GM18519 (cell line): Measurements from ENCODE around the gene MGAT5.

ENCODE experiments used
- ATAC-seq: cut with Tn5 transposase; IDR thresholded peaks from one replicate; pipeline ENCODE4 v1.9.1; 2021; ENCODE audit warnings: mild to moderate bottlenecking, moderate library complexity; ENCODE audit not compliant: unreplicated experiment, low FRiP score

Gene MGAT5

DNA sequence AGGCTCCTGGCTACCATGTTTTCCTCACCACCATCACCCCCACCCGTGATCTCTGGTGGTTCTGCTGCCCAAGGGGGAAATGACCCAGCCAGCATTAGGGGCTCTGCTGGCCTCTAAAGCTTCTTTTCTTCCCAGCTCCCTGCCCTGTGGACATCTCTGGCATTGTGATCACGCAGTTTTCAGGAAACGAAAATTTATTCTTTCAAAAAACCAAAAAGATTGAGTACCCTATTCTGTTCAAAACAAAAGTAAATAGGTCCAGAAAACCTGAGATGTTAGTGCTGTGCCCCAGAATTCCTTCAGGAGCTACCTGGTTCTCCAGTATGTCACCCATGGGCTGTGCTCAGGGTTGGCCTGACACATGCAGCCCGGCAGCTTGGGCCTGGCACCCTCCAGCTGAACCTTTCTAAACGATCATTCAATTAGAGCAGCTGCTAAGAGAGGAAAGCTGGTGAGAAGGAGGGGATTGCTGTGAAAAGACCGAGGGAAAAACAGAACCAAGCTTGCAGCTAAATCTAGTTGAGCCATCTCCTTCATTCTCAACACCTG, 157.5 kb downstream of the MGAT5 start:
- no peak for ATAC-seq

DNA sequence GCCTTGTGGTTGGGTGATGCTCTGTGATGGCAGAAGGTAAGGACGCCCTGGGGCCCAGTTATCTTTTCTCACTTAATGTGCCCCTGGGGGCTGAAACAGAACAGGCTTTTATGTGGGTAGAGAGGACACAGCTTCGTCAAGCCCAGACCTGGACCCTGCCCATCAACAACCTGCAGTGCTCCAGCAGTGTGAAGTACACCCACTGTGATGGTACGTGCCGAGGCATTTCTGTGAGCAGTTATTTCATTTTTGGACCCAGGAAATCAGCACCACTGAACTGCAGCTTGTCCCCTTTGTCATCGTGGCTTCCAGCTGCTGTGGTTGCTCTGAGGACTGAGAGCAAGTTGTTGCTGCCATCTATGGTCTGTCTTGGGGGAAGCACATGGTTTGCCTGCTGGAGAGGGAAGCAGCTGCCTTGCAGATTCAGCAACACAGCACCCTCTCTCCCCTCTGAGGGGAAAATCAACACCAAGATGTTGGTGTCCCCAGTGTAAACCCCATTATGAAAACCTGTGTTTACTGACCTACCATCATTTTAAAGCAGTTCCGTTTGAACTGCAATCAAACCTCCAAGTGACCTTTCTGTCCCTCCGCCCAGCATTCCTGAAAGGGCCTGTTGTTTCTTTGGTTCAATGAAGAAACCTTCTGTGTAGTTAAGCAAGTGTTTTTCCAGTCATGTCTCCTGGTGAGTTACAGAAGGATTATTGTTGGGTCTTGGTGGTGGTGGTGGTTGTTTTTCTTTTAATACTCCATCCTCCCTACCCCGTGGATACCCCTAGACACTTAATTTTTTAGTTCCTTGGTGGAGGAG, 158.2 kb downstream of the MGAT5 start:
- peak; percentile 94 for ATAC-seq

DNA sequence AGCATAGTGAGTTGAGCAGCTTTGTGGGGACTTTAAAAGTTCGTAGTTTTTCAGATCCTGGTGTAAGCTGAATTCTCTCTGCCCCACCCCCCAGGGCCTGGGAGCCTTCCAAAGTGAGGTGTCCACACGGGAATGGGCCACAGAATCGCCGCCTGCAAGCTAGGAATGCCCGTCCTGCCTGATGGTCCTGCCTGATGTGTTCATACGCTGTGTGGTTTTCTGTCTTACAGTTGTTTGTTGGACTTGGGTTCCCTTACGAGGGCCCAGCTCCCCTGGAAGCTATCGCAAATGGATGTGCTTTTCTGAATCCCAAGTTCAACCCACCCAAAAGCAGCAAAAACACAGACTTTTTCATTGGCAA, 158.7 kb downstream of the MGAT5 start:
- no peak for ATAC-seq

DNA sequence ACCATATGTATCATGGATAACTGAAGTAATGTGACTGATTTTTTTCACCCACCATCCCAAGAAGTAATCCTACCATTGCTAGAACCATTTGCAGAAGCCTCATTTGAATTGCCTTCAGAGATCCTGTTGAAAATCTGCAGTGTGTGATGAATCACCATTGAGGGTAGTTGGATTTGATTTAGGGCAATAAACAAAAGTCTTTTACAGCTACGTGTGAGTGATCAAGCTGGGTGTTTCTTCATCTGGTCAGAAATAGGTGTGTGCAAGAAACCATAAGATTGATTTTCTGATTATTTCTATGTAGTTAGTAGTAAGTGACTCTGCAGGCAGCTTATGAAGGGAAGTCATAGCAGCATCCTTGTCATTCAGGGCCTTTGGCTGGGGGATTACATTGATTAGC, 159.6 kb downstream of the MGAT5 start:
- no peak for ATAC-seq

DNA sequence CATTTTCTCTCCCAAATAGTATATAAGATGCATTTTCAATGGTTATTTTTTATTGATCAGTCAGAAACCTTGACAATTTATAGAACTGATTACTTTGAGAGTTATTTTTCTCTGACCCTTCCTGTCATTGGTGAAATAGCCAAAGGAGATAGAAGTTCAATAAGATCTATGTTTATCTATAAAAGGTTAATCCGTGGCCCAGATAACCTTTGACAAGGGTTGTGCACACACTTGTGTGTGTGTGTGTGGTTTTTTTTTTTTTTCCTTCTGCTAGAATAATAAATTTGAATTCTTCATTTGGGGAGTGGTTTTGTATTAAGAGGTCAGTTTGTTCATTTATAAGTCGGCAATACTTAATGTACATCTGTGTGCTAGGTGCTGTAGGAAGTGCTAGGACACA, 160.0 kb downstream of the MGAT5 start:
- no peak for ATAC-seq

DNA sequence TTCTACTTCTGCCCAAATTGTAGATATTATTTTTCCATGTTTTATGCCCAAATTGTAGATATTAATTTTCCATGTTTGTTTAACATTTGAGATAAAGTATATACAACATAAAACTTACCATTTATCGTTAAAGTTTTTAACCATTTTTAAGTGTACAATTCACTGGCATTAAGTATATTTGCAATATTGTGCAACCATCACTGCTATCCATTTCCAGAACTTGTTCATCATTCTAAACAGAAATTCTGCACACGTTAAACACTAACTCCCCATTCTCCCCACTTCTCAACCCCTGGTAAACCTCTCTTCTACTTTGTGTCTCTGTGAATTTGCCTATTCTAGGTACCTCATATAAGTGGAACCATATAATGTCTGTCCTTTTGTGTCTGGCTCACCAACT, 162.1 kb downstream of the MGAT5 start:
- ATAC-seq = no peak

DNA sequence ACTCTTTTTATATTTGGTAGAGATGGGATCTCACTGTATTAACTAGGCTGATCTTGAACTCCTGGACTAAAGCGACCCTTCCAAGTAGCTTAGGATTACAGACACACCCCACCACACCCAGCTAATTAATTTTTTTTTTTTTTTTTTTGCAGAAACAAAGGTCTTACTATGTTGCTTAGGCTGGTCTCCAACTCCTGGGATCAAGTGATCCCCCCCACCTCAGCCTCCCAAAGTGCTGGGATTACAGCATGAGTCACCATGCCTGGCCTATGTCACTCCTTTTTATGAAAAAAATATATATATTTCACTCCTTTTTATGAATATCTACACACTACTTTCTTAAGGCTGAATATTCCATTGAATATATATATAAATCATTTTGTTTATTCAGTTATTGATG, 162.8 kb downstream of the MGAT5 start:
- no peak for ATAC-seq

DNA sequence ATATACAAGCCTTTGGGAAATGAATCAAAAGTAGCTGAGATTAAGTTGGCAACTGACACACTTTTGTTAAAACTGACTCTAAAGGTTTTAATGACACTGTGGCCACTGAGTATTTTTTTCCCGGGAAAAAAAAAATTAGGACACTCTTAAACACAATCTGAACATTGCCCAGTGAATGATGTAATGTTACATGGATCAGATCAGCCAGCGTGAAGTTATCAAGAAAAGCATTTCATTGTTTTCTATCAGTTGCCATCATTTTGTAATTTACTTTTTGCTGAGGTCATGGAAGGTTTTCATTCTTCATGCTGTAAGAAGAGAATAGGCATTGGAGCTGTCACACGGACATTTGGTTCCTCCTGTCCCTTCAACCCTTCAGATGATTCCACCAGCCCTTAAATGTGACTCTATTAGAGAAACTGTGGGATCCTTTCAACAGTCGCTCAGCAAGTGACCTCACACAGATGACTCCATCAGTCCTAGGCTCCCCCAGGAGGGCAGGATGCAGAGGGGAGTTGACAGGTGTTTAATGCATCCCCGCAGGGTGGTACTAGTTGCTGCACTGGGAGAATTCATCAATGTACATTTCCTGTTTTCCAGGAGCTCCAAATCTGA, 164.2 kb downstream of the MGAT5 start:
- no peak for ATAC-seq

DNA sequence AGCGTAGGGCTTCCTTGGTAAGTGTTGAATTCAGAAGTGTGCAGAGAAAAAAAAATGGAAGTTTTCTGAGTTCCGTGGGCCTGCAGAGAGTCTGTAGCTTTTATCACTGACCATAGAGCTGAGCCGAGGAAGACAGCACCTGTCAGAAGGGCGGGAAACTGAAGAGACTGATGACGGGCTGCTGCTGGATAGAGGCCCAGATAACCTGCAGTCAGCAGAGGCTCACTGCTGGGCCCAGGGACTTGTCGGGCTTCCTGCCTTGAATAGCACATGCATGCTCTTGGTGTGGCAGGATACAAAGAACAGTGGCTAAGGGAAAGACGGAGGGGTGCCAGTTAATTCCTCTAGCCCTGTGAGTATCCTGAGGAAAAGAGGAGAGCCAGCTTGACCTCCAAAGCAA, 166.4 kb downstream of the MGAT5 start:
- ATAC-seq = no peak

DNA sequence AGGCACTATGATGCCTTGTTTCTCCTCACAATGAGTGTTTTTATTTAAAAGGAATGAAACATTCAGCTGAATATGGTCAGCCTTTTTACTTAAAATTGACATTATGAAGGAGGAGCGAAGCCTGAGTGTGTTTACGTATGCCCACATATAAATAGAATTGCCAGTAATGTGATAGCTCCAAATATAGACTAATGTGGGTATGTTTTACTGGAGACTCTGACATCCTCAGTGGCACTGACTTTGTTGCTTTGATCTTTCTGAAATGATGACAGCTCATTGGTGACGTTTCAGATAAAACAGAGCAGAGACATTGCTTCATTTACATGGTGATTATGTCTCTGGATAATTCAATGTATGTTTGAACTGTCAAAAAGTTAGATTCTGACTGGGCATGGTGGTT, 167.0 kb downstream of the MGAT5 start:
- ATAC-seq = no peak

DNA sequence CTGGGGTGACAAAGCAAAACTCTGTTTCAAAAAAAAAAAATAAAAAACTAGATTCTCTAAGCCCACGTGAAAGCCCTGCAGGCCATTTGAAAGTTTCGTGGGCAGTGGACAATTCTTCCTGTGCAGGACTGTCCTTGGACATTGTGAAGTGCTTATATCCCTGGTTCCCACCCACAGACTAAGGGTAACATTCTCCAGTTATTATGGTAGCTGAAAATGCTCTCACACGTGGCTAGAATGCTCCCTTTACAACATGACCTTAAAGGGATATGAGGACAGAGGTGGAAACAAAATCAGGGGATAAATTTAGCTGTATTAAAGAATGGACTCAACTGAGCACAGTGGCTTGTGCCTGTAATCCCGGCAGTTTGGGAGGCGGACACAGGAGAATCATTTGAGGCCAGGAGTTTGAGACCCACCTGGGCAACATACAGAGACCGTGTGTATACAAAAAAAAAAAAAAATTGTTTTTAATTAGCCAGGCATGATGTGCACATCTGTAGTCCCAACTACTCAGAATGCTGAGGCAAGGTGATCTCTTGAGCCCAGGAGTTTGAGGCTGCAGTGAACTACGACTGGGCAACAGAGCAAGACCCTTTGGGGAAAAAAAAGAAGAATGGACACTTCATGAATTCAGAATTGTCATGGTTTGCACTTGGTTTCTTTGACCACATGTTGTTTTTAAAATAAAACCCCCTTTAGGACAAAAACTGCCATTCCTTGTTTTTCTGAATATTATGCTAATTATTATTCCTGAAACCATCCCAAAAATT, 167.9 kb downstream of the MGAT5 start:
- no peak for ATAC-seq

DNA sequence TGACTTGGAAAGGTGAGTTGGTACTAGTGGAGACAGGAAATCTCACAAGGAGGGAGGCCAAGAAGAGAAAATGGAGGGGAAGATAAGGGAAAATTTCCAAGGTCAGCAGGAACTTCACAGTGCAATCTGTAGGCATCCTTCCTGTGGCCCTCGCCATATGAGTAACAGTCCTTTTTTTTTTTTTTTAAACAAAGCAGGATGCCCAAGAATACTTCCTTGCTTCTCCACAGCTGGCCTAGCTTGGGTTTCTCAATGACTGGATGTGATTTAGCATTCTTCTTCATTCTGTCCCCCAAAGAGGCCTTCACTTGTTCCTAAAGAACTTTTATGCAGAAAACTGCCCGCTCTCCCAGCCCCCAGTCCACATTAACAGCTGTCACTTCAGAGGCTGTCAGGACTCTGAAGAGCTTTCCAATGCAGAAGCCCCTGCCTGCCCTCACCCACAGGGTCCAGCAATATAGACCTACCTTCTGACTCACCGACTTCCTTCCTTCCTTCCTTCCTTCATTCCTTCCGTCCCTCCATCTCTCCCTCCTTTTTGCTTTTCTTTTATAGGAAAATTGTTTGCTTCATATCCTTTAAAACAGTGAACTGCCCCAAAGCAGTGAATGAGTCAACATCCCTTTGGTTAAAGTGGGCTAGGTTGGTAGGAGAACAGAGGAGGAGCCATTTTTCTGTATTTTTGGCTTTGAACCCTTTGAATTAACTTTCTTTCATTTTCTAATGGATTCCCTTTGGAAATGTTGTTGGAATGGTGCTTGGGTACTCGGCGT, 172.0 kb downstream of the MGAT5 start:
- no peak for ATAC-seq

DNA sequence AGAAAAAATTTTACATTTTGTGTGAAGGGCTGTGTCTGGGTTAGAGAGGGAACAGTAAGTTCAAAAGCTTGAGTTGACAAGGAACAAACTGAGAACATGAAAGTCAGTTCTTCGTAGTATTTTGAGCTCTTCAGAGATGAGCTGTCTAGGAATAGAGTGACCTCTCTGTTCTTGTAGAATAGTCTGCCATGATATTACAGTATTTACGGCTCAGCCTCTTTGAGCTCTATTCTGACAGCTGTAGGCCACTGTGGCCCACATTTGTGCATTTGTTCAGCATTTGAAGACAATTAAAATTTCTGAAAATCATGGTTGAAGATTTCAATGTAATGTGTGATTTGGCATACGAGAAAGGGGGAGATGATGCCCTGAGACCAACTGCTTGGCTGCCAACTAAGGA, 172.8 kb downstream of the MGAT5 start:
- ATAC-seq = no peak

DNA sequence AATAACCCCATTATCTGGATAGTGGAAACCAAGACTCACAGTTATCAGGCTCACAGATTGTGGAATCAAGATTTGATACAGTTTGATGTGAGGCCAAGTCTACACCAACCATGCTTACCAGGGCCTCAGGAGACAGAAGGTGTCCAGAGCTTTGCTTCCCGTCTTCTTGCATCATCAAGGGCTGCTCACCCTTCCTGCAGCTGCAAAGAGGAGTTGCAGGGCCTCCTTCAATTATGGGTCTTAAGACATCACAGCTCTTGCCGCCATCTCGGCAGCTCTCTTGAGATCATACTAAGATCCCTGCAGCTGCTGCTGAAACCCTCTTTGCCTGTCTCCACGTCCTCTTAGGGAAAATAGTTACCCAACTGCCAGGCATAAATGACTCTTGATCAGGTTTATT, 176.0 kb downstream of the MGAT5 start:
- ATAC-seq = no peak

DNA sequence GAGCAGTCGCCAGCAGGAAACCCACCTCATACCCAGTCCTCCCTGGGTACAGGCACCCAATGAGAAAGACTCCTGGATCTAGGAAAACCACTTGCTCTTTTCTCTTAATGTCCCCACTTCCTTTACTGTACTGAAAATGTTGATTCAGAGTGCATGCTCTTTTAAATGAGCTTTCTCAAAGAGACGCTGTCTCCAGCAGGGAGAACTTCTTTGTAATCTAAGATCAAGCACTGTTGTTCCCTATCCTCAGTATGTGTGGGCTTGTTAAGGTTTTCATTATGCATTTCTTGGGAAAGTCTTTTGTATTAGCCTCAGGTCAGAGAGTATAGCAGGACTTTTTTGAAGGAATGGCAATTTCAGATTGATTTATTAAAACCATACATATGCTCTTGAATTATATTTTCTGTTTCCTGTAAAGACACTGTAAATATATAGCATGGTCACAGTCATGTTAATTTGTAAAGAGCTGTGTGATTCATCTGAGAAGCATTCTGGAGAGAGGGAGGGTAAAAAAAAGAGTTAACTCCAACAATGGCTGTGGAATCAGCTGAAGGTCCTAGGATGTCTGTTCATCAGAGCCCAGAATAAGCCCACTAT, 178.1 kb downstream of the MGAT5 start:
- ATAC-seq = no peak

DNA sequence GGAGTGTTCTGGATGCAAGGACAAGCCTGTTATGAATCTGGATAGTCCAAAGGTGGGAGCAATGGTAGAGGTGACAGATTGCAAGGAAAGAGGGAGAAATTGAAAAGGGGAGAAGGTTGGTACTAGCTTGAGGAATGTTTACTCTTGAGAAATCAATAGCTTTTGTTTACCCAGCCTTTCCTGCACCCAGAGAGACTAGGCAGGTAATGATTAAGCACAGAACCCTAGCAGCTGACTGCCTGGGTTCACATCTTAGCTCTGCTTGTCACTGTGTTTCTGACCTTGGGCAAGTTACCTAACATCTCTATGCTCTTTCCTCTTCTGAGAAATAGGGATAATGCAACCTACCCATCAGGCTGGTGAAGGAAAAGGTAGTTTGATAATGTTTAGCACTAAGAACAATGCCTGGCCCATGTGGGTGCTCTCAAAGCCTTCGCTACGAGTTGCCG, 178.6 kb downstream of the MGAT5 start:
- no peak for ATAC-seq

DNA sequence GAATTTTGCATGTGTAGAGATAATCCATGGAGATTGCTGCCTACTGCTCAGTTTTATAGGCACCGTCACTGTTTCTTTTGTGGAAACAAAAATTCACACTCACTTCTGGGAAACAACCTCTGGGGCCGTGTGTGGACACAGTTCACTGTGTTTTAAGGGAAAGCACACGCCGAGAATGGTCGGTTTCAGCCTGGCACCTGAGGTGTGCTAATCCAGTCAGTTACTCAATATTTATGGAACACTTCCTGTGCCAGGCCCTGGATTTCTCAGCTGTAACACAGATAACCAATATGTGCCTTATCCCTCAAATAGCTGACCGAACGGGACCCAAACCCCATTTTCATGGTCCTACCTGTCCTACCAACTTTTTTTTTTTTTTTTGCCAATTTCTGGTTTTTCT, 179.6 kb downstream of the MGAT5 start:
- ATAC-seq = no peak

DNA sequence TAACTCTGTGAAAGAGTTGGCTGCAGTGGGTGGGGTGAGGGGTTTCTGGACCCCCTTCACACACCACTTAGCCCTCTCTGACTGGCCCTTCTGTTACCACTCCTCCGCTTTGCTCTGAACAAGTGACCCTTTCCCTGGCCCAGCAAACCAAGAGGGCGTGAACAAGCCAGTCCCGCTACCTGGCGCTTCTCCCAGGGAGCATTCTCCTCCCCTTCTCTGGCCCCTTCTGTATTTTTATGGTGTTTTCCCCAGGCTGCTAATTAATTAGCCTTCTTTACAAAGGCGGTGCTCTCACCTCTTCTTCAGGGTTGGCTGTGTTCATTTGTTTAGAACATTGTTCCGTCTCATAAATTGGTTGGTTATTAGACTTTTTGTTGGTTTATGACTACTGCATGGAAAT, 180.1 kb downstream of the MGAT5 start:
- ATAC-seq = no peak

DNA sequence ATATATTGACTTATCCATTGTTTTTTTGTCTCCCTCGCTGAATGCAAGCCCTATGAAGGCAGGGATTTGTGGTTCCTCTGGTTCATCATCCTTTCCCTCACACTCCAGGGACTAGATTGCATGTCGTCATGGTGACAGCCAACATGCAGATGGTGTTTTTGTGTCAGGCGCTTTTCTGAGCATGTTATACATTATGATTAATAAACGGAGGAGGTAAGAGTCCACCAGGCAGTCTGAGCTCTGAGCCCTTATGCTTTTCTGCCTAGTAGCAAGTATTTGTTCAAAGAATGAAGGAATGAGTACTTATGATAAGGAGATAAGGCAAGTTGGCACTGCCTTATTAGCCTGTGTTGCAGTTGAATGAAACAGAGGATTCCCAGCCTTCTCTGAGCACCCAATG, 181.6 kb downstream of the MGAT5 start:
- ATAC-seq = no peak

DNA sequence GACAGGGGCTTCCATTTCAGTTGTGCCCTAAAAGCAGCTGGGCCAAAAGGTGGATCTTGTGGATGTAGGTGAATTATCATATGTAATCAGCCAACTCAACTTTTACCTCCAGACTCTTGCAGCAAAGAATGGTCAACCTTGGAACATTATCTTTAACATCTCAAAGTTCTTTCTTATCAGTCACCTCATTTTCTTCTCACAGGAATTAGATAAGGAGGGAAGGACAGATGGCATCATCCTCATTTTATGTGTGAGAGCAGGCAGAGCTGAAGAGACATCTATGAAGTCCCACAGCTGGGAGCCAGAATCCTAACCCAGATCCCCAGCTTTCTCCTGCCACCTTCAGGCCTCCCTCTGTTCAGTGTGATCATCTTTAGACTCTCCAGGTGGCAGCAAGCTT, 182.1 kb downstream of the MGAT5 start:
- ATAC-seq = no peak
